Sigmoid colon (tissue), 7 donors: ENCODE data around the gene HDGF. TPM values are rescaled to one million over a fixed set of nuclear protein-coding genes. Genes with fewer than 3 reads are reported as not detected.

Experiments used
- DNase-seq: peaks from one replicate; pipeline ENCODE4 v3.0.0-alpha.2; 2019
- H3K27ac ChIP-seq, 4 donors: fragments of 200-600 bp; sonication (generic); one replicate each; pipeline ENCODE4 v1.5.1; 2016 to 2019; ENCODE audit warnings: mild to moderate bottlenecking in 1 of 4
- H3K27me3 ChIP-seq, 3 donors: fragments of 200-600 bp; sonication (generic); one replicate each; pipeline ENCODE4 v1.5.1; 2019; ENCODE audit warnings: mild to moderate bottlenecking in 1 of 3
- H3K36me3 ChIP-seq, 4 donors: fragments of 200-600 bp; sonication (generic); one replicate each; pipeline ENCODE4 v1.5.1; 2016 to 2019
- H3K4me1 ChIP-seq, 4 donors: fragments of 200-600 bp; sonication (generic); one replicate each; pipeline ENCODE4 v1.5.1; 2017 to 2019
- H3K4me3 ChIP-seq, 4 donors: fragments of 200-600 bp; sonication (generic); one replicate each; pipeline ENCODE4 v1.5.1; 2017 to 2019; ENCODE audit warnings: mild to moderate bottlenecking in 2 of 4, moderate library complexity in 1 of 4
- H3K9me3 ChIP-seq, 4 donors: fragments of 200-600 bp in 3 of 4; sonication (generic) in 3 of 4; one replicate each; pipeline versions ENCODE4 v1.5.1 to v1.6.1; 2013 to 2019
- CTCF ChIP-seq, 4 experiments: fragments of 450-650 bp in 3 of 4; fragments of 200-600 bp in 1 of 4; IDR thresholded peaks; one replicate each; pipeline ENCODE4 v1.5.1; 2016 to 2019; ENCODE audit warnings: antibody characterized with exemption in 4 of 4, mild to moderate bottlenecking in 3 of 4, moderate library complexity in 2 of 4
- EP300 ChIP-seq, 4 donors: sonication (generic); formaldehyde crosslinking; IDR thresholded peaks; one replicate each; pipeline ENCODE4 v1.6.1; 2017; ENCODE audit warnings: antibody characterized with exemption in 4 of 4
- POLR2A ChIP-seq, 2 donors: fragments of 450-650 bp; IDR thresholded peaks; one replicate each; pipeline ENCODE4 v1.6.1; 2016; ENCODE audit warnings: antibody characterized with exemption in 2 of 2, mild to moderate bottlenecking in 2 of 2, moderate library complexity in 2 of 2
- POLR2AphosphoS5 ChIP-seq, 4 donors: sonication (generic); formaldehyde crosslinking; IDR thresholded peaks; one replicate each; pipeline ENCODE4 v1.6.1; 2017; ENCODE audit warnings: antibody characterized with exemption in 4 of 4
- WGBS, 2 donors: extraction: QIAGEN DNeasy Blood & Tissue Kit; methylation state at CpG; one replicate each; pipeline ENCODE4 v1.1.7; 2013; 5-methylcytosine and 5-hydroxymethylcytosine counted together
- intact Hi-C: fragments of 100-400 bp; cut with DNase I; formaldehyde crosslinking; loops from one replicate; pipeline ENCODE4 v1.15.1; 2023
- polyA plus RNA-seq, 3 donors: library from polyadenylated mRNA; stranded (reverse); fragments of 200-250 nt; gene quantifications; one replicate each; pipeline ENCODE4 v1.2.3, GENCODE V29; 2013
- total RNA-seq, 4 donors: library from RNA; depleted of rRNA; stranded (reverse); fragments of >200 nt; gene quantifications; one replicate each; pipeline ENCODE4 v1.1.0, GENCODE V29; 2016
- donor health status: healthy with polysubstance abuse.
- donor health status: Bipolar disorder and iron deficiency.
- donor health status: healthy.

The HDGF gene
- total and polyA plus RNA-seq, 7 donors = 108 to 297 (median 128) TPM

DNA sequence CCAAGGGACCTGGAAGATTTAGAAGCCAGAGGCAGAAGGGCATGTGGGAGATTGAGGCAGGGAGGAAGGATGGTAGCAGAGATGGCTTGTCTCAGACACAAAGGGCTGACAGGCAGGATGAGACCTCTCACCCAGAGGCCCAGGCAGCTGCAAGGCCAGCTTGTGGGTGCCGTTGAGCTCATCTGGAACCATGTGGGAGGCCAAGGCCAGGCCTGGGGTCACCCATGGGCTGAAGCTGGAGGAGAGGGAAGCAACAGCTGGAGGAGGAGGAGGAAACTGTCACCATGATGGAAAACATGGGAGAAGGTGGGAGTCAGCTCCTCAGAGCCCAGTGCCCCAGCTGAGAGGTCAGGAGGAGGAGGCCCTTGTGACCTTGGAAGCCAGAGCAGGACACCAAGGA lies 52.5 kb downstream of the HDGF start:
- Histone ChIP-seq H3K27ac (no peak overlapping the region), H3K36me3 (no peaks in the 10 kb centered on the region), H3K9me3 (no peaks in the 10 kb centered on the region), H3K4me3 (no peak overlapping the region), H3K4me1 (peaks cover 0 to 7% (median 3%) of the 10 kb centered on the region in 4 donors), H3K27me3 (peaks cover 0 to 9% (median 0%) of the 10 kb centered on the region in 3 donors)
- no peak for TF ChIP-seq EP300 (IDR thresholded peaks at IDR 0.05)
- no peak for TF ChIP-seq POLR2A (IDR thresholded peaks at IDR 0.05)
- no peak for TF ChIP-seq CTCF (IDR thresholded peaks at IDR 0.05)
- no peak for TF ChIP-seq POLR2AphosphoS5 (IDR thresholded peaks at IDR 0.05)
- WGBS, 2 donors = 76 to 87% methylated on average over 1 of the region's 1 CpG
- no peak for DNase-seq
- intact Hi-C loops = no loop called here

GRCh38 chr1:156697481-156697880 lies 54.0 kb downstream of the HDGF start:
- H3K27me3 ChIP-seq = peaks cover 0 to 17% (median 2%) of the 10 kb centered on the region in 3 donors
- H3K9me3 ChIP-seq = no peaks in the 10 kb centered on the region
- no peak overlapping the region for H3K27ac ChIP-seq
- intact Hi-C loops = no loop called here
- DNase-seq = no peak
- H3K4me1 ChIP-seq = peaks cover 0 to 7% (median 2%) of the 10 kb centered on the region in 4 donors
- WGBS, 2 donors = 86 to 88% methylated on average over 8 of the region's 8 CpGs
- TF ChIP-seq EP300 (IDR thresholded peaks at IDR 0.05) (no peak), CTCF (IDR thresholded peaks at IDR 0.05) (no peak), POLR2AphosphoS5 (IDR thresholded peaks at IDR 0.05) (no peak), POLR2A (IDR thresholded peaks at IDR 0.05) (no peak)
- no peak overlapping the region for H3K4me3 ChIP-seq
- H3K36me3 ChIP-seq = no peaks in the 10 kb centered on the region

DNA sequence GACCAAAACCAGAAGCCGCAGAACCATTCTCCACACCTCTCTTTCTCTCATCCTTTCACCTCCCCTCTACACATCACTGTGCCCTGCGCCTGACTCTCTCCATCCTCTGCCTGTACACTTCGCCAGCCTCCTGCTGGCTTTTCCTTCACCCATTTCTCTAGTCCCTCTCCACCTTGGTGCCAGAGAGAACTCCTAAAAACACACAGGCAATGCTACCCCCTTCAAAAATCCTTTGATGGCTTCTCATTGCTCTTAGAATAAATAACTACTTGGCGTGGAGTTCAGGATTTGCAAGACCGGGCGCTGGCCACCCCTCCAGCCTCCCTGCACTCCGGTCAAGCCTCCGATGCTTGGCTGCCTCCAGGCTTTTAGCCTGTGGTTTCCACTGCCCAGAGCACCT lies 54.7 kb downstream of the HDGF start:
- no peak for DNase-seq
- Histone ChIP-seq H3K36me3 (no peaks in the 10 kb centered on the region), H3K4me3 (no peak overlapping the region), H3K9me3 (no peaks in the 10 kb centered on the region), H3K27me3 (peaks cover 0 to 24% (median 7%) of the 10 kb centered on the region in 3 donors), H3K4me1 (peaks cover 0 to 11% (median 2%) of the 10 kb centered on the region in 4 donors), H3K27ac (no peak overlapping the region)
- 94 to 95% methylated on average over 8 of the region's 8 CpGs for WGBS, 2 donors
- TF ChIP-seq POLR2A (IDR thresholded peaks at IDR 0.05) = no peak
- TF ChIP-seq POLR2AphosphoS5 (IDR thresholded peaks at IDR 0.05) = no peak
- no peak for TF ChIP-seq CTCF (IDR thresholded peaks at IDR 0.05)
- TF ChIP-seq EP300 (IDR thresholded peaks at IDR 0.05) = no peak
- intact Hi-C loops = no loop called here

- Histone ChIP-seq H3K27ac (no peak overlapping the region), H3K4me1 (peaks cover 0 to 20% (median 7%) of the 10 kb centered on the region in 4 donors), H3K9me3 (no peaks in the 10 kb centered on the region), H3K27me3 (peaks cover 4 to 36% (median 18%) of the 10 kb centered on the region in 3 donors), H3K4me3 (no peak overlapping the region), H3K36me3 (no peaks in the 10 kb centered on the region)
- TF ChIP-seq POLR2A (IDR thresholded peaks at IDR 0.05) = no peak
- TF ChIP-seq POLR2AphosphoS5 (IDR thresholded peaks at IDR 0.05) = no peak
- TF ChIP-seq EP300 (IDR thresholded peaks at IDR 0.05) = no peak
- no peak for TF ChIP-seq CTCF (IDR thresholded peaks at IDR 0.05)
- DNase-seq = no peak
- intact Hi-C loops = no loop called here
- 84 to 93% methylated on average over 5 of the region's 5 CpGs for WGBS, 2 donors
Measured at GRCh38 chr1:156694690-156694962, 56.8 kb downstream of the HDGF start.
